IPS-NIHi7 (cell line): ENCODE results near the gene ECPAS.
"Not testable (repeated sequence)": the region's sequence is repeated elsewhere in the genome, so short reads cannot be mapped to it uniquely, and the experiment has no call there.

Experiments
- DNase-seq: peaks from one replicate; pipeline ENCODE4 v3.0.0; 2012; ENCODE audit warnings: mixed read lengths; ENCODE audit errors: extremely low spot score

ECPAS gene

GRCh38 chr9:111423389-111423788, 60.8 kb downstream of the ECPAS start:
- DNase-seq, result no peak

GRCh38 chr9:111414406-111414805, 69.8 kb downstream of the ECPAS start:
- no peak for DNase-seq

DNA sequence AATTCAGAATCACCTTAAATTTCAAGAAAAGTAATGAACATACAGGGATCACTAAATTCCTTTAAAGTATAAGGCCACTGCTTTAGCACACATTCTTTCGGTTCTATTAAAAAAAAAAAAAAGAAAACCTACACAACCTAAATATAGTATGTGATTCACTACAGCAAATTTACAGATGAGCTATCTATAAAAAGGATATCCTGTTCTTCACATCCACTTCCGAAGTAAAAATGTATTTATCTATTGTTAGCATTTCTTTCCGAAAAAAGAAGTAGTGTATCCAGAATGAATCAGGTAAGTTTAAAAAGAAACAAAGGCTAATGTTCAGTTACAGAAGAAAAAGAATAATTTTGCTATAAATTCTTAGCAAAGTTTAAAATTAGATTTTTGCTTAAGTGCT, 70.2 kb downstream of the ECPAS start:
- DNase-seq, result no peak

DNA sequence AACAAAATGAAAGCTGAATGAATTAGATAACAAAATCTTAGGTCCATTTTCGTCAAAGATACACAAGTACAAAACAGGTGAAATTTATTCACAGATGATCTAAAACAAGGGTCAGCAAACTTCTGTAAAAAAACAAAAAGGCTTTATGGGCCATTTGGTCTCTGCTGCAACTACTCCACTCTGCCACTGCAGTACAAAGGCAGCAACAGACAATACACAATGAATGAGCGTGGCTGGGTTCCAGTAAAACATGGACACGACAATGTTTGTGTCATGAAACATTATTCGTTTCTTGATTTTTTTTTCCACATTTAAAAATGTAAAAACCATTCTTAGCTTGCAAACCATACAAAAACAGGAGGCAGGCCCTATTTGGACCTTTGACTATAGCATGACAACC, 71.9 kb downstream of the ECPAS start:
- no peak for DNase-seq

- no peak for DNase-seq
Observed at GRCh38 chr9:111411266-111411665, 72.9 kb downstream of the ECPAS start.

- DNase-seq, result no peak
Observed at GRCh38 chr9:111407813-111408212, 76.4 kb downstream of the ECPAS start.

GRCh38 chr9:111405701-111406100, 78.5 kb downstream of the ECPAS start:
- DNase-seq, result no peak

GRCh38 chr9:111401486-111401885, 82.7 kb downstream of the ECPAS start:
- not testable (repeated sequence) for DNase-seq

- DNase-seq, result no peak
Observed at GRCh38 chr9:111400564-111400898, 83.7 kb downstream of the ECPAS start.

GRCh38 chr9:111399772-111400563, 84.2 kb downstream of the ECPAS start:
- DNase-seq, result peak; percentile 70

DNA sequence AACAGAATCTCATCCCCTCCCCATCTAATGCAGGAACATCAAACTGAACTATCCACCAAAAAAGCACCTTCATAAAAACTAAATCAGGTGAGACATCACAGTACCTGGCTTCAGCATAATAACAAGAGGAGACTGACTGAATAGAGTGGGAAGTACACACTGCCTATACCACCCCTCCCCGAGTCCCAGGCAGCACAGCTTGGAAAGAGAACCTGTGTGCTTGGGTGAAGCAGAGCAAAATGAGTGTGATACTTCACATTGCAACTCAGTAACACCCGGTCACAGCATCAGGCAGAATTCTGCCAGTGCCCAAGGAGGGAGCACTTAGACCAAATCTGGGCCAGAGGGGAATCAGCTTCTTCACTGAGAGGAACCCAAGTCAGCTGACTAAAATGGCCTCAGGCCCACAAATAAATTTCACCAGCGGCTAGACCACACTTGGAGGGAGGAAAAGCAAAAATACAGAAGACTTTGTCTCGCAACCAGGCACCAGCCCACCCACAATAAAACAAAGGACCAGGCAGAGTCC, 84.9 kb downstream of the ECPAS start:
- DNase-seq, result no peak

DNA sequence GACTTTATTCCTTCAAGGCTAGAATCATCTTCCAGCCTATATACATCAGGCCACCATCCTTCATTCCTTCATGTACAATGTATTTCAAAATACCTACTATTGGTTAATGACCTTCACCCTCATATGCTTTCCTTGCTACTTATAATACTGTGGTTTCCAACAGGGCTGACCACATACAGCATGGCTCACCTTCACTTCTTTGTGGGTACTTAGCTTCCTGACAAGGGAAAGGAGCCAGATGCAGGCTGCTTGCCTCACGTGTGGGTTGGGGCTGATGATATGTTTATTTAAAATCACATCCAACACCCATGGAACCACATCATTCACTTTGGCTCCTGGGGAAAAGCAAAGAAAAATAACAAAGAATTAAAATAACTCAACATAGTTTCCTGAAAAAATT, 90.2 kb downstream of the ECPAS start:
- DNase-seq, result no peak

DNA sequence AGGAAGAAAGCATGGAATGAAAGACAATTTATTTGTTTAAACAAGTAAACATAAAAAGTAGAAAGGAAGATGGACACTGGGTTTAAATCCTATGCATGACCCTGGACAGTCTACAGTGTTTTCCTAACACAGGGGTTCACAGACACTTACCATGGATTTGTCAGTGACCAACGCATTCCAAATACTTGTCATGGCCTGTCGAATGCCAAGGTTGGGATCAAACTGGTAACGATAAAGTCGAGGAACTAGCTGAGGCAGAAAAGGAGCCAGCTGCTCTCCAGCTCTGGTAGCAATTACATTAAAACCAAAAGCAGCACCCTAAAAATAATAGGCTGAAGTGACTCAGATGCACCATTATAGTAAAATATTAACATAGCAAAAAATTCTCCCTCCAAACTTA, 94.8 kb downstream of the ECPAS start:
- DNase-seq, result no peak

DNA sequence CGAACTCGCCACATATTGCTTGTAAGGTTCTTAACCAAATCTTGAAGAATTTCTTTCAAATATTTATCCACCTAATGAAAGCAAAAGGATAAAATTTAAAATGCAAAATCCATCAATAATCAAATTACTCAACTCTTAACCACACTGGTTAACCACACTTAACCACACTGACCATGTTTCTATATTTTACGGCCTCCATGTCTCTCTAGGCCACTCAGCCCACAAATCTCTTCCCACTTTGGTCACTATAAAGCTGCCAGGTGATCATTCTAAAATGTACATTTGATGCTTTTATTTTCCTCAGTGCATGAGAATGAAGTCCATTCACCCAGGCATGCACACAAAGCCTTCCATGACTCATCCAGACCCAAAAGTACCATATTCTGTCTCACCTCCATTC, 97.8 kb downstream of the ECPAS start:
- DNase-seq, result no peak

GRCh38 chr9:111381006-111381405, 103.2 kb downstream of the ECPAS start:
- DNase-seq, result no peak

- DNase-seq, result no peak
Observed at GRCh38 chr9:111375817-111376564, 108.2 kb downstream of the ECPAS start.

GRCh38 chr9:111375062-111375461, 109.1 kb downstream of the ECPAS start:
- DNase-seq, result no peak

GRCh38 chr9:111372297-111372696, 111.9 kb downstream of the ECPAS start:
- DNase-seq, result no peak

DNA sequence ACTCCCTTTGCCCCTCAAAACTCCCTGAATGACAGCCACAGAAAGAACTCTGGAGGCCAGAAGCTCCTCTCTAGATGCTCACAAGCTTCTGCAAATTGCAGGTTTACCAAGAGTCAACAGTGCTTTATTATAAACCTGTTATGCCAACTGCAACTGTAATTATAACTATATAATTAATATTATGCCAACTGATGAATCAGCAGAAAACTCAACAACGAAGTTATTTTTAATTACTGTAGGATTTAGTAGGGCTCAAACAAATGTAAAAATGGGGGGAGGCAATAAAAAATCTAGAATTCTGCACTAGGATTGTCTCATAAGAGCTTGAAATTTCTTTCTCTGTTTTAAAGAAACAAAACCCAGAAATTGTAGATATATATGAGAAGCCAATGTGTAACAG, 117.2 kb downstream of the ECPAS start:
- no peak for DNase-seq

- DNase-seq, result no peak
Observed at GRCh38 chr9:111362526-111362925, 121.7 kb downstream of the ECPAS start.

GRCh38 chr9:111360881-111361280, 123.3 kb downstream of the ECPAS start:
- no peak for DNase-seq

DNA sequence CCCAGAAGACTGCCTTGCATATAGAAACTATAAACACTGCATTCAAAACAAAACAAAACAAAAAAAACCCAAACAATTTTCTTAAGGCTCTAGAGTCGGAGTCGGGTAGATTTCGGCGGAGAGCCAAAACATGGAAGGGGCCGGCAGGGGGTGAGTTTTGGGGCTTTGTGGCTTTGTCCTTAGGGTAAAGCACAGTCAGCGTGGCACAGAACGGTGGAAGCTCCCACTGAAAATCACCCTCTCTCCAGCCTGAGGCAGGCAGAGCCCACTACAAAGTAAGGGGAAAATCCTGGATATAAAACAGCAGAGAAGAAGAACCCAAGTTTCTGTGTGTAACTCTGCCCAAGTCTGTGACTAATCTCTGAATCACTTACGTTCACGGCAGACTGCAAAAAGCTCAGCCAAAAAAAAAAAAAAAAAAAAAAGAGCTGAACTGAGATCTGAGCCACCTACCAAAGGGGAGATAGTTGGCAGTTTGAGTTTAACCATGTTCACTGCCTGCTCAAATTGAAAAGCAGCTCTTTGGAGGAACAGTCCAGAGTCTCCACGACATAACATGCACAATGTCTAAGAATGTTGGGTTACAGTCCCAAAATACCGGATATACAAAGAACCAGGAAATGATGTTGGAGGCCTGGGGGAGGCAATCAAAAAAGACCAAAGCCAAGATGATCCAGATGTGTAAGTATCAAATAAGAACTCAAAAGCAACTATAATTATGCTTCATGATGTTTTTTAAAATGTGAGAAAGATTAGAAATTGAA, 127.5 kb downstream of the ECPAS start:
- DNase-seq, result peak; percentile 15
